ENCODE measurements around the gene NDRG3. TPM values are rescaled to one million over a fixed set of nuclear protein-coding genes. Genes with fewer than 3 reads are reported as not detected.

NDRG3 gene
- total and polyA plus RNA-seq, 2 of the 4 experiments (the other 2 are of a cell fraction), result 24.8 to 34.2 TPM

DNA sequence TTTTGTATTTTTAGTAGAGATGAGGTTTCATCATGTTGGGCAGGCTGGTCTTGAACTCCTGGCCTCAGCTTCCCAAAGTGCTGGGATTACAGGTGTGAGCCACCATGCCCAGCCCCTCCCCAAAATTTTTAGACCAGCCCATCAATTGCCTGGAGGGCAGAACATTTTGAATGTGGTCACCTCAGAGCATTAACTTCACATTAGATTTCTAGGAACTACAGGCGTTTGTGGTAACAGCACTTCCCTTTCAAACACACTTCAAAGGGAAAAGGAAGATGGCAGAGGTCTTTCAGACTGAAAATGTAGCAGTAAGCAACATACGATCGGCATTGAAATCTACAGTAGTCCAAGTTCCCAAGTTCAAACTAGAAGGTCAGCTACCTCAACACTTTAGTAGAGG, 87.6 kb downstream of the NDRG3 start:
- Histone ChIP-seq H2AK9ac (replicated peaks; ENCODE audit: low read depth, low read length, poor library complexity) (no peak overlapping the region), H2BK5ac (ENCODE audit: low read depth, low read length, poor library complexity, severe bottlenecking) (no peak overlapping the region), H3K27ac (ENCODE audit: insufficient read depth, low read length) (no peak overlapping the region), H3K18ac (ENCODE audit: low read depth, low read length) (no peak overlapping the region), H3K56ac (ENCODE audit: extremely low read depth, insufficient read depth, low read length) (no peak overlapping the region), H3K9me3 (ENCODE audit: control insufficient read depth, insufficient read depth, low read length) (no peaks in the 10 kb centered on the region), H3K23ac (ENCODE audit: low read depth, low read length) (no peak overlapping the region), H3K4me2 (ENCODE audit: low read depth, low read length) (no peak overlapping the region), H3K14ac (replicated peaks; ENCODE audit: low read depth, low read length) (no peak overlapping the region), H4K91ac (ENCODE audit: insufficient read depth, low read depth, low read length) (no peak overlapping the region), H2BK20ac (ENCODE audit: low read depth, low read length) (no peak overlapping the region), H3K4ac (ENCODE audit: low read depth, low read length) (no peak overlapping the region), H2AK5ac (ENCODE audit: low read depth, low read length) (no peak overlapping the region), H3K4me3 (ENCODE audit: insufficient read depth, low read depth, low read length) (no peak overlapping the region), H4K20me1 (ENCODE audit: insufficient read depth, low read length) (no peaks in the 10 kb centered on the region), H3K9ac (ENCODE audit: low read depth, low read length) (no peak overlapping the region), H4K8ac (ENCODE audit: low read depth in 2 of 2, low read length in 2 of 2) (no peak overlapping the region), H3K36me3 (ENCODE audit: control insufficient read depth, insufficient read depth, low read length) (peaks cover 11% of the 10 kb centered on the region; the same call in 1 of the 2 replicates), H2BK15ac (ENCODE audit: low read depth, low read length) (no peak overlapping the region), H4K5ac (ENCODE audit: low read depth, low read length) (no peak overlapping the region), H3K27me3 (ENCODE audit: control insufficient read depth, insufficient read depth, low read length) (no peaks in the 10 kb centered on the region), H3K4me1 (ENCODE audit: control insufficient read depth, insufficient read depth, low read length) (no peaks in the 10 kb centered on the region), H3K9me1 (ENCODE audit: insufficient read depth, low read length) (no peaks in the 10 kb centered on the region), H2AFZ (replicated peaks; ENCODE audit: low read length, poor library complexity) (no peak overlapping the region), H2BK120ac (ENCODE audit: low read depth, low read length) (no peak overlapping the region), H3K79me1 (ENCODE audit: low read depth in 1 of 2, low read length in 2 of 2) (no peaks in the 10 kb centered on the region)
- 100% methylated on average over 1 of the region's 3 CpGs; no CpG with 5 or more reads in 1 of the 2 experiments for WGBS, 2 experiments (ENCODE audit: extremely low coverage in 2 of 2, insufficient read length in 1 of 2)
- in situ Hi-C loops (cut with MboI; ENCODE audit: low sequenced_read_pairs), result no loop called here
- intact Hi-C loops (cut with micrococcal nuclease), result no loop called here
- BruUV-seq (replicated peaks), result no TSS peak
- ChIA-PET CTCF (interaction anchor here (0.6 kb wide), 1 partner anchor 29 kb away, joined by 4 read pairs; no protein-coding TSS in a partner anchor), POLR2A (ENCODE audit: unreplicated experiment) (no interaction called here)
- TF ChIP-seq NFE2L2 (IDR thresholded peaks at IDR 0.05; ENCODE audit: low read depth, low read length), result no peak
- TF ChIP-seq SMC3 (IDR thresholded peaks at IDR 0.05; ENCODE audit: low read depth, low read length), result no peak
- TF ChIP-seq FOS (IDR thresholded peaks at IDR 0.05; ENCODE audit: low read depth, low read length), result no peak
- TF ChIP-seq, protein P1, sequence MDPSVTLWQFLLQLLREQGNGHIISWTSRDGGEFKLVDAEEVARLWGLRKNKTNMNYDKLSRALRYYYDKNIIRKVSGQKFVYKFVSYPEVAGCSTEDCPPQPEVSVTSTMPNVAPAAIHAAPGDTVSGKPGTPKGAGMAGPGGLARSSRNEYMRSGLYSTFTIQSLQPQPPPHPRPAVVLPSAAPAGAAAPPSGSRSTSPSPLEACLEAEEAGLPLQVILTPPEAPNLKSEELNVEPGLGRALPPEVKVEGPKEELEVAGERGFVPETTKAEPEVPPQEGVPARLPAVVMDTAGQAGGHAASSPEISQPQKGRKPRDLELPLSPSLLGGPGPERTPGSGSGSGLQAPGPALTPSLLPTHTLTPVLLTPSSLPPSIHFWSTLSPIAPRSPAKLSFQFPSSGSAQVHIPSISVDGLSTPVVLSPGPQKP (IDR thresholded peaks at IDR 0.05; ENCODE audit: borderline replicate concordance, low read depth, low read length), result no peak
- no peak for TF ChIP-seq MXI1 (IDR thresholded peaks at IDR 0.05; ENCODE audit: borderline replicate concordance, low read depth, low read length)
- TF ChIP-seq POLR2A (IDR thresholded peaks at IDR 0.05; ENCODE audit: low read depth, low read length), result no peak
- TF ChIP-seq, protein P2, sequence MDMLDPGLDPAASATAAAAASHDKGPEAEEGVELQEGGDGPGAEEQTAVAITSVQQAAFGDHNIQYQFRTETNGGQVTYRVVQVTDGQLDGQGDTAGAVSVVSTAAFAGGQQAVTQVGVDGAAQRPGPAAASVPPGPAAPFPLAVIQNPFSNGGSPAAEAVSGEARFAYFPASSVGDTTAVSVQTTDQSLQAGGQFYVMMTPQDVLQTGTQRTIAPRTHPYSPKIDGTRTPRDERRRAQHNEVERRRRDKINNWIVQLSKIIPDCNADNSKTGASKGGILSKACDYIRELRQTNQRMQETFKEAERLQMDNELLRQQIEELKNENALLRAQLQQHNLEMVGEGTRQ (IDR thresholded peaks at IDR 0.05; ENCODE audit: low read depth, low read length), result no peak
- TF ChIP-seq, protein P3, sequence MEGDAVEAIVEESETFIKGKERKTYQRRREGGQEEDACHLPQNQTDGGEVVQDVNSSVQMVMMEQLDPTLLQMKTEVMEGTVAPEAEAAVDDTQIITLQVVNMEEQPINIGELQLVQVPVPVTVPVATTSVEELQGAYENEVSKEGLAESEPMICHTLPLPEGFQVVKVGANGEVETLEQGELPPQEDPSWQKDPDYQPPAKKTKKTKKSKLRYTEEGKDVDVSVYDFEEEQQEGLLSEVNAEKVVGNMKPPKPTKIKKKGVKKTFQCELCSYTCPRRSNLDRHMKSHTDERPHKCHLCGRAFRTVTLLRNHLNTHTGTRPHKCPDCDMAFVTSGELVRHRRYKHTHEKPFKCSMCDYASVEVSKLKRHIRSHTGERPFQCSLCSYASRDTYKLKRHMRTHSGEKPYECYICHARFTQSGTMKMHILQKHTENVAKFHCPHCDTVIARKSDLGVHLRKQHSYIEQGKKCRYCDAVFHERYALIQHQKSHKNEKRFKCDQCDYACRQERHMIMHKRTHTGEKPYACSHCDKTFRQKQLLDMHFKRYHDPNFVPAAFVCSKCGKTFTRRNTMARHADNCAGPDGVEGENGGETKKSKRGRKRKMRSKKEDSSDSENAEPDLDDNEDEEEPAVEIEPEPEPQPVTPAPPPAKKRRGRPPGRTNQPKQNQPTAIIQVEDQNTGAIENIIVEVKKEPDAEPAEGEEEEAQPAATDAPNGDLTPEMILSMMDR (conservative IDR thresholded peaks at IDR 0.05; ENCODE audit: low read depth, low read length), result no peak
- no peak for TF ChIP-seq RCOR1 (IDR thresholded peaks at IDR 0.05; ENCODE audit: insufficient replicate concordance, low read length)
- TF ChIP-seq RAD21 (IDR thresholded peaks at IDR 0.05; ENCODE audit: low read length), result no peak
- no peak for TF ChIP-seq MAFK (IDR thresholded peaks at IDR 0.05; ENCODE audit: low read depth, low read length)
- TF ChIP-seq BHLHE40 (IDR thresholded peaks at IDR 0.05; ENCODE audit: low read depth, low read length), result no peak
- no peak for TF ChIP-seq RFX5 (IDR thresholded peaks at IDR 0.05; ENCODE audit: low read depth, low read length)
- dilution Hi-C loops (cut with HindIII; ENCODE audit: low sequenced_read_pairs, unreplicated experiment), result no loop called here
- ATAC-seq (ENCODE audit: low read depth), result no peak
- no peak for DNase-seq
